ENCODE results near the gene CHD3. TPM values are rescaled to one million over a fixed set of nuclear protein-coding genes. Genes with fewer than 3 reads are reported as not detected.

CHD3 gene
- polyA plus RNA-seq, 1 experiment = 49.1 TPM

- no peak for DNase-seq (ENCODE audit: low read depth)
- Histone ChIP-seq H3K36me3 (ENCODE audit: control insufficient read depth, insufficient read depth, low read length) (peaks cover 42% of the 10 kb centered on the region), H3K4me3 (ENCODE audit: low read depth, low read length) (no peak overlapping the region), H3K27me3 (ENCODE audit: control insufficient read depth, insufficient read depth, low read length) (no peaks in the 10 kb centered on the region)
- ChIA-PET CTCF (interaction anchor here (1.1 to 7.9 kb wide), 2 partner anchors 11 to 147 kb away, joined by 3 to 48 read pairs; no protein-coding TSS in a partner anchor), POLR2A (no interaction called here)
- TF ChIP-seq CTCF (IDR thresholded peaks at IDR 0.05; ENCODE audit: insufficient read depth, low read depth, low read length) = no peak
Measured at GRCh38 chr17:7910281-7910680, 21.7 kb downstream of the CHD3 start.

GRCh38 chr17:7910711-7911110, 22.1 kb downstream of the CHD3 start:
- TF ChIP-seq CTCF (IDR thresholded peaks at IDR 0.05; ENCODE audit: insufficient read depth, low read depth, low read length) = no peak
- ChIA-PET CTCF (interaction anchor here (1.1 to 7.9 kb wide), 2 partner anchors 11 to 147 kb away, joined by 3 to 48 read pairs; no protein-coding TSS in a partner anchor), POLR2A (no interaction called here)
- H3K36me3 ChIP-seq (ENCODE audit: control insufficient read depth, insufficient read depth, low read length) = peaks cover 38% of the 10 kb centered on the region
- DNase-seq (ENCODE audit: low read depth) = no peak
- no peak overlapping the region for H3K4me3 ChIP-seq (ENCODE audit: low read depth, low read length)
- no peaks in the 10 kb centered on the region for H3K27me3 ChIP-seq (ENCODE audit: control insufficient read depth, insufficient read depth, low read length)

- CTCF ChIA-PET = interaction anchor here (1.0 to 7.9 kb wide), 4 partner anchors 12 to 146 kb away, joined by 3 to 109 read pairs (median 26); partner anchors contain the start of genes CNTROB and TRAPPC1
- TF ChIP-seq CTCF (IDR thresholded peaks at IDR 0.05; ENCODE audit: insufficient read depth, low read depth, low read length) = no peak
- H3K27me3 ChIP-seq (ENCODE audit: control insufficient read depth, insufficient read depth, low read length) = no peaks in the 10 kb centered on the region
- peaks cover 36% of the 10 kb centered on the region for H3K36me3 ChIP-seq (ENCODE audit: control insufficient read depth, insufficient read depth, low read length)
- H3K4me3 ChIP-seq (ENCODE audit: low read depth, low read length) = no peak overlapping the region
- POLR2A ChIA-PET = no interaction called here
- DNase-seq (ENCODE audit: low read depth) = no peak
Measured at GRCh38 chr17:7911116-7911515, 22.5 kb downstream of the CHD3 start.

GRCh38 chr17:7912927-7913524, 24.4 kb downstream of the CHD3 start:
- CTCF ChIA-PET = interaction anchor here (0.6 to 7.9 kb wide), 16 partner anchors 13 to 148 kb away, joined by 3 to 109 read pairs (median 4); partner anchors contain the start of genes CNTROB and TRAPPC1
- H3K4me3 ChIP-seq (ENCODE audit: low read depth, low read length) = no peak overlapping the region
- no peak for DNase-seq (ENCODE audit: low read depth)
- TF ChIP-seq CTCF (IDR thresholded peaks at IDR 0.05; ENCODE audit: insufficient read depth, low read depth, low read length) = peak; percentile 77
- no peaks in the 10 kb centered on the region for H3K27me3 ChIP-seq (ENCODE audit: control insufficient read depth, insufficient read depth, low read length)
- H3K36me3 ChIP-seq (ENCODE audit: control insufficient read depth, insufficient read depth, low read length) = peaks cover 25% of the 10 kb centered on the region
- POLR2A ChIA-PET = no interaction called here

- peaks cover 13% of the 10 kb centered on the region for H3K36me3 ChIP-seq (ENCODE audit: control insufficient read depth, insufficient read depth, low read length)
- H3K27me3 ChIP-seq (ENCODE audit: control insufficient read depth, insufficient read depth, low read length) = no peaks in the 10 kb centered on the region
- peak overlapping the region; percentile 52 for H3K4me3 ChIP-seq (ENCODE audit: low read depth, low read length)
- no peak for DNase-seq (ENCODE audit: low read depth)
- TF ChIP-seq CTCF (IDR thresholded peaks at IDR 0.05; ENCODE audit: insufficient read depth, low read depth, low read length) = no peak
- CTCF ChIA-PET = interaction anchor here (0.6 to 7.6 kb wide), 13 partner anchors 13 to 147 kb away, joined by 3 to 109 read pairs (median 3); partner anchors contain the start of genes CNTROB, NAA38 and TRAPPC1
- POLR2A ChIA-PET = no interaction called here
Measured at GRCh38 chr17:7915179-7915610, 26.6 kb downstream of the CHD3 start.
